A673 (cell line): ENCODE data around the gene CORO7. TPM values are rescaled to one million over a fixed set of nuclear protein-coding genes. Genes with fewer than 3 reads are reported as not detected.

Experiments
- BruUV-seq: library from RNA; stranded (reverse); fragments of 400-500 nt; replicated peaks from 2 replicates; lab custom pipeline; 2021; lab: Mats Ljungman, UMichigan
- CTCF ChIA-PET: fragments of 300-600 bp; sonication (Branson Sonifier 250); formaldehyde crosslinking; loops from one replicate; lab custom pipeline; 2022; ENCODE audit warnings: antibody characterized with exemption; lab: Charles Lee
- POLR2A ChIA-PET: fragments of 300-600 bp; sonication (Branson Sonifier 250); formaldehyde crosslinking; loops from one replicate; lab custom pipeline; 2022; ENCODE audit warnings: antibody characterized with exemption; ENCODE audit not compliant: low non-redundant PET; lab: Charles Lee
- DNase-seq: peaks from one replicate; pipeline ENCODE4 v3.0.0-alpha.2; 2015; ENCODE audit warnings: low spot score
- H3K27ac ChIP-seq: fragments of 200-600 bp; sonication (generic); 2 replicates; pipeline ENCODE4 v1.5.1; 2016; ENCODE audit warnings: mixed run types, low read depth, mild to moderate bottlenecking, mixed read lengths, antibody characterized with exemption, low read length; ENCODE audit not compliant: poor library complexity, severe bottlenecking
- H3K27me3 ChIP-seq: fragments of 200-600 bp; sonication (generic); replicated peaks from 2 replicates; pipeline ENCODE4 v1.6.1; 2017; ENCODE audit warnings: mixed run types, low read depth, mild to moderate bottlenecking, mixed read lengths, antibody characterized with exemption, low read length; ENCODE audit not compliant: insufficient read depth, poor library complexity
- H3K36me3 ChIP-seq: fragments of 200-600 bp; sonication (generic); 2 replicates; pipeline ENCODE4 v1.6.1; 2016; ENCODE audit warnings: mixed run types, mild to moderate bottlenecking, mixed read lengths, antibody characterized with exemption, low read length; ENCODE audit not compliant: insufficient read depth, poor library complexity, severe bottlenecking
- H3K4me1 ChIP-seq: fragments of 200-600 bp; sonication (generic); 2 replicates; pipeline ENCODE4 v1.6.1; 2017; ENCODE audit warnings: mixed run types, mild to moderate bottlenecking, mixed read lengths, antibody characterized with exemption, low read length; ENCODE audit not compliant: insufficient read depth, poor library complexity, severe bottlenecking
- H3K4me3 ChIP-seq: fragments of 200-600 bp; sonication (generic); 2 replicates; pipeline ENCODE4 v1.5.1; 2016; ENCODE audit warnings: low read depth, mixed run types, mild to moderate bottlenecking, mixed read lengths, low read length; ENCODE audit not compliant: poor library complexity, severe bottlenecking
- H3K9me3 ChIP-seq: fragments of 200-600 bp; sonication (generic); 2 replicates; pipeline ENCODE4 v1.6.1; 2016; ENCODE audit warnings: mixed run types, low read depth, mild to moderate bottlenecking, mixed read lengths, antibody characterized with exemption, low read length; ENCODE audit not compliant: poor library complexity, severe bottlenecking
- EZH2 ChIP-seq: fragments of 200-600 bp; sonication (generic); IDR thresholded peaks from 2 replicates; pipeline ENCODE4 v1.6.1; 2017; ENCODE audit warnings: borderline replicate concordance, low read depth, mild to moderate bottlenecking, mixed read lengths, antibody characterized with exemption, low read length; ENCODE audit not compliant: poor library complexity, severe bottlenecking
- intact Hi-C: fragments of 100-400 bp; cut with micrococcal nuclease; formaldehyde crosslinking; loops from one replicate; pipeline ENCODE4 v1.10.0; 2022; ENCODE audit not compliant: unreplicated experiment
- total RNA-seq: library from RNA; stranded (reverse); gene quantifications from 2 replicates; pipeline ENCODE4 v1.2.3, GENCODE V29; 2021
- TF ChIP-seq, protein P1 (sequence below): fragments of 300-800, 200-600 bp; sonication (generic); conservative IDR thresholded peaks from 2 replicates; pipeline ENCODE4 v1.5.1; 2017; ENCODE audit warnings: low read depth, mild to moderate bottlenecking, antibody characterized with exemption, low read length, moderate library complexity, mixed read lengths

CORO7 gene
- total RNA-seq, 1 experiment from 2014 or later: 24.4 TPM

DNA sequence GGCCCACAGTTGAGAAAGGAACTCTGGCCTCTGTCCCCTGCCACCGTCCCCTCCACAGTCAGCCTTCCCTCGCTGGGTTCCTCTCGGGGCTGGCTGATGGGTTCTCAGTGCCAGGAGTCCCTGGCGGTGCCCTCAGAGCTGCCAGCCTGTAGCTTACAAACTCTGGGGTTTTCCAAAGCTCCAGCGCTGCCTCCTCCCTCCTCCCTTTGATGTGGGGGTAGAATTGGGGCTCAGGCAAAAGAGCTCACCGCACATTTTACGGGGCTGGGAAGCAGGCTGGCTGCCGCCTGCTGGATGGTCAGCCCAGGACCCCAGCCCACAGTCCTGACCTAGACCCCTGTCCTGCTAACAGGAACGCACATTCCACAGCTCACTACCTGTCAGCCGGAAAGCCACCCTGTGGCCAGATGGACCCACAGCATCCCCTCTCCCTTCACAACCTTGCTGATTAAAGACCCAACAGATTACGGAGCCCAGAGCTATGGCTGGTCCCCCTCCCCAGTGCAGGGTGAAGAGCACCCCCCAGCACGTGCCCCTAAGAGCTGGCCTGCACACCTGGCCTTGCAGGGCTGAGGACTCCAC is 38.7 kb downstream of the CORO7 start:
- TF ChIP-seq EZH2: no peak
- TF ChIP-seq, protein P1, sequence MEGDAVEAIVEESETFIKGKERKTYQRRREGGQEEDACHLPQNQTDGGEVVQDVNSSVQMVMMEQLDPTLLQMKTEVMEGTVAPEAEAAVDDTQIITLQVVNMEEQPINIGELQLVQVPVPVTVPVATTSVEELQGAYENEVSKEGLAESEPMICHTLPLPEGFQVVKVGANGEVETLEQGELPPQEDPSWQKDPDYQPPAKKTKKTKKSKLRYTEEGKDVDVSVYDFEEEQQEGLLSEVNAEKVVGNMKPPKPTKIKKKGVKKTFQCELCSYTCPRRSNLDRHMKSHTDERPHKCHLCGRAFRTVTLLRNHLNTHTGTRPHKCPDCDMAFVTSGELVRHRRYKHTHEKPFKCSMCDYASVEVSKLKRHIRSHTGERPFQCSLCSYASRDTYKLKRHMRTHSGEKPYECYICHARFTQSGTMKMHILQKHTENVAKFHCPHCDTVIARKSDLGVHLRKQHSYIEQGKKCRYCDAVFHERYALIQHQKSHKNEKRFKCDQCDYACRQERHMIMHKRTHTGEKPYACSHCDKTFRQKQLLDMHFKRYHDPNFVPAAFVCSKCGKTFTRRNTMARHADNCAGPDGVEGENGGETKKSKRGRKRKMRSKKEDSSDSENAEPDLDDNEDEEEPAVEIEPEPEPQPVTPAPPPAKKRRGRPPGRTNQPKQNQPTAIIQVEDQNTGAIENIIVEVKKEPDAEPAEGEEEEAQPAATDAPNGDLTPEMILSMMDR: 0 out of 2 replicates have a peak, but pooled peaks have one; percentile 21
- no peak overlapping the region for H3K4me3 ChIP-seq
- peaks cover 25% of the 10 kb centered on the region for H3K4me1 ChIP-seq
- no peaks in the 10 kb centered on the region for H3K27me3 ChIP-seq
- H3K27ac ChIP-seq: no peak overlapping the region
- H3K9me3 ChIP-seq: no peaks in the 10 kb centered on the region
- intact Hi-C loops: no loop called here
- ChIA-PET POLR2A (no interaction called here), CTCF (no interaction called here)
- no peaks in the 10 kb centered on the region for H3K36me3 ChIP-seq
- no TSS peak for BruUV-seq
- DNase-seq: no peak

DNA sequence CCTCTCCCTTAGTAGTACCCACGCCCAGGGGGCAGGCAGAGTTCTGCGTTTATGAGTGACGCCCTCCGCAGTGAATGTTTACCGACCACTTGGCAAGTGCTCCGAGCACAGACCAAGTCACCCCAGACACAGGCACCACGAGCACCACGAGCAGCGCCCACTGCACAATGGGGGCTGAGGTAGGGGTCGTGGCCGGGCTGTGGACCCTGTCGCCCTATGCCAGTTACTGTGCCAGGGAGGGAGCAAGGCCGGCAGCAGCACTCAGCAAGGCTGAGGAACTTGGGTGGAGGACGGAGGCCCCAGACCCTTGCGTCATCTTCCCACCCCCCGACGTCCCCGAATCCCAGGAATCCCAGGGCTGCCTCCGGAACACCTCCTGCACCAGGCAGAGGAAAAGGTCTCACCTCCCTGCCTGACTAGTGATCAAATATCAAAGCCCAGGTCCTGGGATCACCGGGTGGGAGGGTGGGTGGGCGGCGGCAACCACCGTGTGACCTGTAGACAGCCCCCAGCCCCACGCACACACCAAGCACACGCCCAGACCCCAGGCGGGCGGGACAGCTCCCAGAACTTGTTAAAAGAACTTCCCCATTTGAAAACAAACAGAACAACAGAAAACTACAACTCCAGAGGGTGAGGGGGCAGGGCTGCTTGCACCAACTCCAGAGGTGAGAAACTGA is 39.4 kb downstream of the CORO7 start:
- no peaks in the 10 kb centered on the region for H3K36me3 ChIP-seq
- TF ChIP-seq, protein P1: no peak
- no peak for TF ChIP-seq EZH2
- no peak for DNase-seq
- POLR2A ChIA-PET: interaction anchor here (0.7 kb wide), 1 partner anchor 14 kb away, joined by 3 read pairs; no protein-coding TSS in a partner anchor
- intact Hi-C loops: no loop called here
- CTCF ChIA-PET: no interaction called here
- H3K9me3 ChIP-seq: no peaks in the 10 kb centered on the region
- no peak overlapping the region for H3K4me3 ChIP-seq
- H3K4me1 ChIP-seq: peaks cover 31% of the 10 kb centered on the region
- no peaks in the 10 kb centered on the region for H3K27me3 ChIP-seq
- H3K27ac ChIP-seq: no peak overlapping the region
- no TSS peak for BruUV-seq

DNA sequence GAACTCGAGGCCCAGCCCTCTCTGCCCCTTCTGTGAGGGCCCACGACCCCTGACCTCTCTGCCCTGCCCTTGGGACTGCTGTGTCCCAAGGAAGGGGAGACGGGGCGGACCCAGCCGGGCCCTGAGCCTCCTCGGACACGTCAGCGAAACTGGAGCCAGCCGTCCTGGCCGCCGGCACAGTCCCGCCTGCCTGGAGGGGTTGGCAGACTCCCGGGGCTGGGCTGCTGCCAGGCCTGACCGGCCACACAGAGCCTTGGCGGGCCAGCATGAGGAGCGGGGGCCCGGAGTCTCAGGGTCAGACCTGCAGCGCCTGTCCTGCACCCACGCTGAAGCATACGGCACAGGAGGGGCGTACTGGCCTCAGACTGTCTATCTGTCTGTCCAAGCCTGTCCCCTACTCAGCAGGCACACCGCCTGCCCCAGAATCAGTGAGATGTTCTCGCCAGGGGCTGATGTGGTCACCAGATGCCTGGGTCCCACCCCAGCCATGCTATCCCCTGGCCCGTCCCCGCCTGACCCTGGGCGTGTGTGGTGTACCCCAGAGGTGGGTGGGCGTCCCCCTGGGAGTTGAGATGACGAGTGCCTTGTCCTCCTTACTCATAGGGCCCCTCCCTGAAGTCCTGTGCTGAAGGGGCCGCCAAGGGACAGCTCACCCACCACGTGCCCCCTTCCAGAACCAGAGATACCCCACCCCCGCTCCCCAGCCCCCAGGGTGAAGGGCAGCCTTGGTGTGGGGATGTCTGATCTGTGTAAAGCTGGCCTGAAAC is 40.1 kb downstream of the CORO7 start:
- H3K4me3 ChIP-seq: no peak overlapping the region
- no peak overlapping the region for H3K27ac ChIP-seq
- no TSS peak for BruUV-seq
- POLR2A ChIA-PET: interaction anchor here (0.7 kb wide), 1 partner anchor 15 kb away, joined by 3 read pairs; no protein-coding TSS in a partner anchor
- CTCF ChIA-PET: interaction anchor here (0.9 kb wide), 1 partner anchor 122 kb away, joined by 4 read pairs; no protein-coding TSS in a partner anchor
- peaks cover 31% of the 10 kb centered on the region for H3K4me1 ChIP-seq
- no peaks in the 10 kb centered on the region for H3K27me3 ChIP-seq
- TF ChIP-seq, protein P1: no peak
- no peak for TF ChIP-seq EZH2
- H3K36me3 ChIP-seq: no peaks in the 10 kb centered on the region
- DNase-seq: no peak
- intact Hi-C loops: no loop called here
- no peaks in the 10 kb centered on the region for H3K9me3 ChIP-seq
